Cortex of kidney (tissue), 1 donor: ENCODE data around the gene CRCP.
"Not testable (repeated sequence)": the region's sequence is repeated elsewhere in the genome, so short reads cannot be mapped to it uniquely, and the experiment has no call there.

ENCODE experiments used
- DNase-seq: peaks from one replicate; lab custom pipeline; 2025; lab: John Stamatoyannopoulos, UW

CRCP gene

GRCh38 chr7:66156035-66156434, 41.4 kb downstream of the CRCP start:
- DNase-seq = not testable (repeated sequence)

GRCh38 chr7:66157060-66157459, 42.4 kb downstream of the CRCP start:
- no peak for DNase-seq

- no peak for DNase-seq
Measured at GRCh38 chr7:66162622-66163021, 48.0 kb downstream of the CRCP start.

GRCh38 chr7:66163186-66163610, 48.6 kb downstream of the CRCP start:
- no peak for DNase-seq

- DNase-seq = no peak
Measured at GRCh38 chr7:66164356-66164755, 49.7 kb downstream of the CRCP start.

GRCh38 chr7:66167773-66168387, 53.2 kb downstream of the CRCP start:
- DNase-seq = no peak

- DNase-seq = no peak
Measured at GRCh38 chr7:66169616-66170015, 55.0 kb downstream of the CRCP start.

- DNase-seq = no peak
Measured at GRCh38 chr7:66170309-66171231, 55.9 kb downstream of the CRCP start.

GRCh38 chr7:66172536-66173401, 58.1 kb downstream of the CRCP start:
- DNase-seq = not testable (repeated sequence)

GRCh38 chr7:66173856-66174255, 59.2 kb downstream of the CRCP start:
- DNase-seq = no peak

GRCh38 chr7:66175006-66175405, 60.4 kb downstream of the CRCP start:
- not testable (repeated sequence) for DNase-seq

- DNase-seq = no peak
Measured at GRCh38 chr7:66176914-66177313, 62.3 kb downstream of the CRCP start.

GRCh38 chr7:66178258-66178657, 63.6 kb downstream of the CRCP start:
- no peak for DNase-seq

GRCh38 chr7:66181329-66181728, 66.7 kb downstream of the CRCP start:
- DNase-seq = no peak

- no peak for DNase-seq
Measured at GRCh38 chr7:66181845-66182244, 67.2 kb downstream of the CRCP start.

- DNase-seq = no peak
Measured at GRCh38 chr7:66182920-66183319, 68.3 kb downstream of the CRCP start.

GRCh38 chr7:66183700-66184099, 69.1 kb downstream of the CRCP start:
- DNase-seq = no peak

GRCh38 chr7:66185680-66186187, 71.1 kb downstream of the CRCP start:
- DNase-seq = no peak

- DNase-seq = no peak
Measured at GRCh38 chr7:66186991-66187390, 72.3 kb downstream of the CRCP start.

- no peak for DNase-seq
Measured at GRCh38 chr7:66187905-66188304, 73.3 kb downstream of the CRCP start.

GRCh38 chr7:66188645-66189044, 74.0 kb downstream of the CRCP start:
- DNase-seq = no peak
